Measurements from ENCODE around the gene CD81.
"Not testable (repeated sequence)": the region's sequence is repeated elsewhere in the genome, so short reads cannot be mapped to it uniquely, and the experiment has no call there.

Gene CD81

GRCh38 chr11:2376751-2377451 lies at the start of gene CD81:
TSS of gene CD81 (plus strand) at chr11:2377310. CDS start at chr11:2377550, 240 bp downstream.
- DNase-seq (ENCODE audit: low spot score): peak; percentile 94

- DNase-seq (ENCODE audit: low spot score): no peak
Observed at GRCh38 chr11:2328021-2328420, 49.1 kb upstream of the CD81 start.

GRCh38 chr11:2328656-2329354 lies 48.3 kb upstream of the CD81 start:
- DNase-seq (ENCODE audit: low spot score): no peak

GRCh38 chr11:2329551-2329950 lies 47.6 kb upstream of the CD81 start:
- no peak for DNase-seq (ENCODE audit: low spot score)

- DNase-seq (ENCODE audit: low spot score): no peak
Observed at GRCh38 chr11:2330696-2331095, 46.4 kb upstream of the CD81 start.

- DNase-seq (ENCODE audit: low spot score): no peak
Observed at GRCh38 chr11:2331404-2331803, 45.7 kb upstream of the CD81 start.

- DNase-seq (ENCODE audit: low spot score): not testable (repeated sequence)
Observed at GRCh38 chr11:2332569-2332968, 44.5 kb upstream of the CD81 start.

- not testable (repeated sequence) for DNase-seq (ENCODE audit: low spot score)
Observed at GRCh38 chr11:2333486-2334205, 43.5 kb upstream of the CD81 start.

GRCh38 chr11:2335286-2335685 lies 41.8 kb upstream of the CD81 start:
- not testable (repeated sequence) for DNase-seq (ENCODE audit: low spot score)

- not testable (repeated sequence) for DNase-seq (ENCODE audit: low spot score)
Observed at GRCh38 chr11:2338760-2339159, 38.4 kb upstream of the CD81 start.

GRCh38 chr11:2342557-2342956 lies 34.6 kb upstream of the CD81 start:
- DNase-seq (ENCODE audit: low spot score): no peak

- DNase-seq (ENCODE audit: low spot score): no peak
Observed at GRCh38 chr11:2342981-2343380, 34.1 kb upstream of the CD81 start.

- no peak for DNase-seq (ENCODE audit: low spot score)
Observed at GRCh38 chr11:2343502-2343901, 33.6 kb upstream of the CD81 start.

- no peak for DNase-seq (ENCODE audit: low spot score)
Observed at GRCh38 chr11:2345050-2345449, 32.1 kb upstream of the CD81 start.

- no peak for DNase-seq (ENCODE audit: low spot score)
Observed at GRCh38 chr11:2346014-2346413, 31.1 kb upstream of the CD81 start.

GRCh38 chr11:2346586-2347307 lies 30.4 kb upstream of the CD81 start:
- no peak for DNase-seq (ENCODE audit: low spot score)

- no peak for DNase-seq (ENCODE audit: low spot score)
Observed at GRCh38 chr11:2347308-2347830, 29.7 kb upstream of the CD81 start.

GRCh38 chr11:2348986-2349385 lies 28.1 kb upstream of the CD81 start:
- no peak for DNase-seq (ENCODE audit: low spot score)

GRCh38 chr11:2351701-2352100 lies 25.4 kb upstream of the CD81 start:
- no peak for DNase-seq (ENCODE audit: low spot score)

GRCh38 chr11:2352420-2352819 lies 24.7 kb upstream of the CD81 start:
- DNase-seq (ENCODE audit: low spot score): no peak

- DNase-seq (ENCODE audit: low spot score): no peak
Observed at GRCh38 chr11:2355000-2355644, 22.0 kb upstream of the CD81 start.

- no peak for DNase-seq (ENCODE audit: low spot score)
Observed at GRCh38 chr11:2357246-2357645, 19.9 kb upstream of the CD81 start.
